DND-41 (cell line): ENCODE data around the gene CPXM1.

Experiments used
- CTCF ChIP-seq: IDR thresholded peaks from 2 replicates; pipeline ENCODE4 v1.5.1; 2012; ENCODE audit warnings: borderline replicate concordance, low read length, moderate library complexity, mild to moderate bottlenecking; ENCODE audit not compliant: poor library complexity, severe bottlenecking; ENCODE audit errors: extremely low read depth
- EZH2 ChIP-seq: IDR thresholded peaks from 3 replicates; pipeline ENCODE4 v1.6.1; 2012; ENCODE audit warnings: borderline replicate concordance, low read depth, mild to moderate bottlenecking, moderate library complexity, low read length, inconsistent platforms; ENCODE audit not compliant: severe bottlenecking

- TF ChIP-seq CTCF (no peak), EZH2 (no peak)
Measured at GRCh38 chr20:2836035-2836434, 35.6 kb upstream of the CPXM1 start.
